Measurements from ENCODE around the gene CCNH. TPM values are rescaled to one million over a fixed set of nuclear protein-coding genes. Genes with fewer than 3 reads are reported as not detected.

The CCNH gene
- total and polyA plus RNA-seq, 2 of the 4 experiments (the other 2 are of a cell fraction), result 37.4 to 100 TPM

DNA sequence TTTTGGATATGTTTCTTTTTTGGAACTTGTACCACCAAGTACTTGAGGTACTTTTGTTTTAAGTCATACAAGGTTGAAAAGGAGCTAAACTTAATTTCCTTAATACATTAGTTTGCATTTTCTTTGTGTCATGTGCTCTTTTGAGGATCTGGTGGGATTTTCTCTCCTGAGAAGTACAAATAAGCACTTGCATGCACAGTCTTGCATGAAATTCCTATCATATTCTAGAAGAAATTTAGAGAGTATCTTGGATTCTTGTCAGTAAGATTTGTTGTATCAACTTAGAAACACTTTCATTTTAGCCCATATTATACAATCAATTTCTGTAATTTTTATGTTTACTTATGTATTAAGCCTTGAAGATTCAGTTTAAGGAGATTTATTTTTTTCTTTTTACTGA lies 64.9 kb downstream of the CCNH start:
- no peak overlapping the region for H3K9ac ChIP-seq (ENCODE audit: low read depth, low read length)
- H4K8ac ChIP-seq (ENCODE audit: low read depth in 2 of 2, low read length in 2 of 2), result no peak overlapping the region; a peak in 1 of 4 replicates
- DNase-seq (peak; percentile 16), ATAC-seq (ENCODE audit: low read depth) (peak; percentile 61)
- no peaks in the 10 kb centered on the region for H4K20me1 ChIP-seq (ENCODE audit: insufficient read depth, low read length)
- no peak overlapping the region; the same call in 1 of the 2 replicates for H3K56ac ChIP-seq (ENCODE audit: extremely low read depth, insufficient read depth, low read length)
- CTCF ChIA-PET, result interaction anchor here (0.5 to 1.4 kb wide), 4 partner anchors 12 to 287 kb away, joined by 3 to 6 read pairs (median 4); no protein-coding TSS in a partner anchor
- in situ Hi-C loops (cut with MboI; ENCODE audit: low sequenced_read_pairs) (no loop called here), dilution Hi-C loops (cut with HindIII; ENCODE audit: low sequenced_read_pairs, unreplicated experiment) (no loop called here), intact Hi-C loops (cut with micrococcal nuclease) (no loop called here)
- H2BK120ac ChIP-seq (ENCODE audit: low read depth, low read length), result no peak overlapping the region
- TF ChIP-seq SMC3 (IDR thresholded peaks at IDR 0.05; ENCODE audit: low read depth, low read length) (no peak), MAZ (IDR thresholded peaks at IDR 0.05; ENCODE audit: borderline replicate concordance, low read depth, low read length) (no peak), RAD21 (IDR thresholded peaks at IDR 0.05; ENCODE audit: low read length) (no peak), BHLHE40 (IDR thresholded peaks at IDR 0.05; ENCODE audit: low read depth, low read length) (no peak), NFE2L2 (IDR thresholded peaks at IDR 0.05; ENCODE audit: low read depth, low read length) (no peak), RCOR1 (IDR thresholded peaks at IDR 0.05; ENCODE audit: insufficient replicate concordance, low read length) (no peak), CEBPB (IDR thresholded peaks at IDR 0.05; ENCODE audit: low read depth, low read length) (no peak), CHD1 (IDR thresholded peaks at IDR 0.05; ENCODE audit: low read depth, low read length) (no peak)
- TF ChIP-seq, protein P1, sequence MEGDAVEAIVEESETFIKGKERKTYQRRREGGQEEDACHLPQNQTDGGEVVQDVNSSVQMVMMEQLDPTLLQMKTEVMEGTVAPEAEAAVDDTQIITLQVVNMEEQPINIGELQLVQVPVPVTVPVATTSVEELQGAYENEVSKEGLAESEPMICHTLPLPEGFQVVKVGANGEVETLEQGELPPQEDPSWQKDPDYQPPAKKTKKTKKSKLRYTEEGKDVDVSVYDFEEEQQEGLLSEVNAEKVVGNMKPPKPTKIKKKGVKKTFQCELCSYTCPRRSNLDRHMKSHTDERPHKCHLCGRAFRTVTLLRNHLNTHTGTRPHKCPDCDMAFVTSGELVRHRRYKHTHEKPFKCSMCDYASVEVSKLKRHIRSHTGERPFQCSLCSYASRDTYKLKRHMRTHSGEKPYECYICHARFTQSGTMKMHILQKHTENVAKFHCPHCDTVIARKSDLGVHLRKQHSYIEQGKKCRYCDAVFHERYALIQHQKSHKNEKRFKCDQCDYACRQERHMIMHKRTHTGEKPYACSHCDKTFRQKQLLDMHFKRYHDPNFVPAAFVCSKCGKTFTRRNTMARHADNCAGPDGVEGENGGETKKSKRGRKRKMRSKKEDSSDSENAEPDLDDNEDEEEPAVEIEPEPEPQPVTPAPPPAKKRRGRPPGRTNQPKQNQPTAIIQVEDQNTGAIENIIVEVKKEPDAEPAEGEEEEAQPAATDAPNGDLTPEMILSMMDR (conservative IDR thresholded peaks at IDR 0.05; ENCODE audit: low read depth, low read length), result no peak
- TF ChIP-seq, protein P2, sequence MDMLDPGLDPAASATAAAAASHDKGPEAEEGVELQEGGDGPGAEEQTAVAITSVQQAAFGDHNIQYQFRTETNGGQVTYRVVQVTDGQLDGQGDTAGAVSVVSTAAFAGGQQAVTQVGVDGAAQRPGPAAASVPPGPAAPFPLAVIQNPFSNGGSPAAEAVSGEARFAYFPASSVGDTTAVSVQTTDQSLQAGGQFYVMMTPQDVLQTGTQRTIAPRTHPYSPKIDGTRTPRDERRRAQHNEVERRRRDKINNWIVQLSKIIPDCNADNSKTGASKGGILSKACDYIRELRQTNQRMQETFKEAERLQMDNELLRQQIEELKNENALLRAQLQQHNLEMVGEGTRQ (IDR thresholded peaks at IDR 0.05; ENCODE audit: low read depth, low read length), result no peak
- TF ChIP-seq, protein P3, sequence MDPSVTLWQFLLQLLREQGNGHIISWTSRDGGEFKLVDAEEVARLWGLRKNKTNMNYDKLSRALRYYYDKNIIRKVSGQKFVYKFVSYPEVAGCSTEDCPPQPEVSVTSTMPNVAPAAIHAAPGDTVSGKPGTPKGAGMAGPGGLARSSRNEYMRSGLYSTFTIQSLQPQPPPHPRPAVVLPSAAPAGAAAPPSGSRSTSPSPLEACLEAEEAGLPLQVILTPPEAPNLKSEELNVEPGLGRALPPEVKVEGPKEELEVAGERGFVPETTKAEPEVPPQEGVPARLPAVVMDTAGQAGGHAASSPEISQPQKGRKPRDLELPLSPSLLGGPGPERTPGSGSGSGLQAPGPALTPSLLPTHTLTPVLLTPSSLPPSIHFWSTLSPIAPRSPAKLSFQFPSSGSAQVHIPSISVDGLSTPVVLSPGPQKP (IDR thresholded peaks at IDR 0.05; ENCODE audit: borderline replicate concordance, low read depth, low read length), result no peak
- peak overlapping the region; percentile 44; the same call in 1 of the 2 replicates for H3K27ac ChIP-seq (ENCODE audit: insufficient read depth, low read length)
- no peak overlapping the region for H2BK15ac ChIP-seq (ENCODE audit: low read depth, low read length)
- BruUV-seq (replicated peaks), result no TSS peak
- H3K4me2 ChIP-seq (ENCODE audit: low read depth, low read length), result peak overlapping the region; percentile 52; the same call in 1 of the 2 replicates
- POLR2A ChIA-PET (ENCODE audit: unreplicated experiment), result no interaction called here
- H2AK5ac ChIP-seq (ENCODE audit: low read depth, low read length), result no peak overlapping the region
- H3K9me3 ChIP-seq (ENCODE audit: control insufficient read depth, insufficient read depth, low read length), result no peaks in the 10 kb centered on the region
- H2BK5ac ChIP-seq (ENCODE audit: low read depth, low read length, poor library complexity, severe bottlenecking), result peak overlapping the region; percentile 88
- H3K4me1 ChIP-seq (ENCODE audit: control insufficient read depth, insufficient read depth, low read length), result peaks cover 2% of the 10 kb centered on the region
- H3K79me1 ChIP-seq (ENCODE audit: low read depth in 1 of 2, low read length in 2 of 2), result peaks cover 12 to 15% of the 10 kb centered on the region in 2 experiments
- H4K91ac ChIP-seq (ENCODE audit: insufficient read depth, low read depth, low read length), result no peak overlapping the region
- H3K23ac ChIP-seq (ENCODE audit: low read depth, low read length), result no peak overlapping the region
- no peak overlapping the region for H2AFZ ChIP-seq (replicated peaks; ENCODE audit: low read length, poor library complexity)
- no peak overlapping the region for H2BK20ac ChIP-seq (ENCODE audit: low read depth, low read length)
- H4K5ac ChIP-seq (ENCODE audit: low read depth, low read length), result no peak overlapping the region
- no peak overlapping the region for H3K4ac ChIP-seq (ENCODE audit: low read depth, low read length)
- no peaks in the 10 kb centered on the region for H3K27me3 ChIP-seq (ENCODE audit: control insufficient read depth, insufficient read depth, low read length)
- H3K4me3 ChIP-seq (ENCODE audit: insufficient read depth, low read depth, low read length), result no peak overlapping the region
- no peak overlapping the region for H2AK9ac ChIP-seq (replicated peaks; ENCODE audit: low read depth, low read length, poor library complexity)
- no peaks in the 10 kb centered on the region for H3K9me1 ChIP-seq (ENCODE audit: insufficient read depth, low read length)
- no peak overlapping the region for H3K14ac ChIP-seq (replicated peaks; ENCODE audit: low read depth, low read length)
- H3K36me3 ChIP-seq (ENCODE audit: control insufficient read depth, insufficient read depth, low read length), result peaks cover 6% of the 10 kb centered on the region
- H3K18ac ChIP-seq (ENCODE audit: low read depth, low read length), result no peak overlapping the region

Measured in IMR-90 (cell line).